Gastrocnemius medialis (tissue), 4 donors: ENCODE data around the gene ADAT2.

Experiments used
- CTCF ChIP-seq, 5 experiments: fragments of 450-650 bp in 3 of 5; fragments of 200-600 bp in 2 of 5; sonication (generic) in 2 of 5; IDR thresholded peaks in 4 of 5; conservative IDR thresholded peaks in 1 of 5; 1 replicate in 4 of 5; 2 replicates in 1 of 5; pipeline ENCODE4 v1.5.1; 2016 to 2019; ENCODE audit warnings: antibody characterized with exemption in 5 of 5, mild to moderate bottlenecking in 3 of 5, moderate library complexity in 3 of 5
- POLR2A ChIP-seq, 2 donors: fragments of 450-650 bp; IDR thresholded peaks; one replicate each; pipeline ENCODE4 v1.6.1; 2017; ENCODE audit warnings: antibody characterized with exemption in 2 of 2, mild to moderate bottlenecking in 2 of 2, moderate library complexity in 2 of 2

DNA sequence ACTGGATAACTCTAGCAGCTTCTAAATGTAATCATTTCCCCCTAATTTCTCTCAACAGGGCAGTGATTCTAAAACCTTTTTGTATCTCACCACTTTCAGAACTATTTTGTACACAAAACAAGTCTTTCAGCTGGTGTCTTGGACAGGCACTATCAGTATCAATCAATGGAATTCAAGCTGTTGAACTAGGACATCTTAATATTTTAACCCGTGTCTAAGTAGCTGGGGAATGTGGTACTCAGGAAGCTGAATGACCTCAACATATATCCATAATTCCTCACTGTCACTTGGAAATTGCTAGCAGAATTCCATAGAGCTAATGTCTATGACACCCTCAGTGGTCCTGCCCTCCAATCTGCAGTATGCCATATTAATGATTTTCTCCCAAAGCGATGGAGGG, 24.5 kb downstream of the ADAT2 start:
- TF ChIP-seq CTCF (IDR thresholded peaks at IDR 0.05 in 4 of 5, conservative IDR thresholded peaks at IDR 0.05 in 1 of 5) (no peak), POLR2A (IDR thresholded peaks at IDR 0.05) (no peak)
